ENCODE measurements around the gene FARSA. TPM values are rescaled to one million over a fixed set of nuclear protein-coding genes. Genes with fewer than 3 reads are reported as not detected.
"Not testable (repeated sequence)": the region's sequence is repeated elsewhere in the genome, so short reads cannot be mapped to it uniquely, and the experiment has no call there.

FARSA gene
- total and polyA plus RNA-seq, 2 of the 4 experiments (the other 2 are of a cell fraction): 49.3 to 80.9 TPM

- no peak within 1 kb of the TSS for H4K5ac ChIP-seq (ENCODE audit: low read depth, low read length)
- no TSS peak for BruUV-seq (replicated peaks)
- peak within 1 kb of the TSS; percentile 3; the same call in 1 of the 2 replicates for H3K27ac ChIP-seq (ENCODE audit: insufficient read depth, low read length)
These were observed 42.5 kb downstream of the FARSA start, which contains the start of gene GCDH for GRCh38 chr19:12890787-12891552. GCDH (plus strand) TSS chr19:12891160; CDS start chr19:12891305, 145 bp downstream.

GRCh38 chr19:12890299-12890786 is 43.2 kb downstream of the FARSA start:
- H4K91ac ChIP-seq (ENCODE audit: insufficient read depth, low read depth, low read length); H3K9me3 ChIP-seq (ENCODE audit: control insufficient read depth, insufficient read depth, low read length); H3K4ac ChIP-seq (ENCODE audit: low read depth, low read length); H3K9me1 ChIP-seq (ENCODE audit: insufficient read depth, low read length); H3K9ac ChIP-seq (ENCODE audit: low read depth, low read length); H3K18ac ChIP-seq (ENCODE audit: low read depth, low read length); H3K14ac ChIP-seq (replicated peaks; ENCODE audit: low read depth, low read length); in situ Hi-C loops (cut with MboI; ENCODE audit: low sequenced_read_pairs); H2AK5ac ChIP-seq (ENCODE audit: low read depth, low read length); DNase-seq; H2BK5ac ChIP-seq (ENCODE audit: low read depth, low read length, poor library complexity, severe bottlenecking); H3K56ac ChIP-seq (ENCODE audit: extremely low read depth, insufficient read depth, low read length); ATAC-seq (ENCODE audit: low read depth); H3K36me3 ChIP-seq (ENCODE audit: control insufficient read depth, insufficient read depth, low read length); H2BK120ac ChIP-seq (ENCODE audit: low read depth, low read length); H3K27ac ChIP-seq (ENCODE audit: insufficient read depth, low read length); H2BK20ac ChIP-seq (ENCODE audit: low read depth, low read length); H4K5ac ChIP-seq (ENCODE audit: low read depth, low read length); CTCF ChIA-PET; H2AK9ac ChIP-seq (replicated peaks; ENCODE audit: low read depth, low read length, poor library complexity); H4K20me1 ChIP-seq (ENCODE audit: insufficient read depth, low read length); POLR2A ChIA-PET (ENCODE audit: unreplicated experiment); H2BK15ac ChIP-seq (ENCODE audit: low read depth, low read length); dilution Hi-C loops (cut with HindIII; ENCODE audit: low sequenced_read_pairs, unreplicated experiment); H4K8ac ChIP-seq (ENCODE audit: low read depth in 2 of 2, low read length in 2 of 2); BruUV-seq (replicated peaks); H3K23ac ChIP-seq (ENCODE audit: low read depth, low read length); H3K4me1 ChIP-seq (ENCODE audit: control insufficient read depth, insufficient read depth, low read length): not testable (repeated sequence)
- intact Hi-C loops (cut with micrococcal nuclease): loop anchor here (2.0 kb wide), 1 partner anchor 74 kb away; no protein-coding TSS in a partner anchor
- 0% methylated on average over 3 of the region's 10 CpGs; no CpG with 5 or more reads in 1 of the 2 experiments for WGBS, 2 experiments (ENCODE audit: extremely low coverage in 2 of 2, insufficient read length in 1 of 2)
- peaks cover 25% of the 10 kb centered on the region for H3K27me3 ChIP-seq (ENCODE audit: control insufficient read depth, insufficient read depth, low read length)
- H3K4me3 ChIP-seq (ENCODE audit: insufficient read depth, low read depth, low read length): peak overlapping the region; percentile 16
- peak overlapping the region; percentile 98 for H2AFZ ChIP-seq (replicated peaks; ENCODE audit: low read length, poor library complexity)
- H3K4me2 ChIP-seq (ENCODE audit: low read depth, low read length): peak overlapping the region; percentile 83
- H3K79me1 ChIP-seq (ENCODE audit: low read depth in 1 of 2, low read length in 2 of 2): peaks cover 10 to 12% of the 10 kb centered on the region in 2 experiments; a peak in 3 of 4 replicates

More at GRCh38 chr19:12890787-12891552, 42.5 kb downstream of the FARSA start, which contains the start of gene GCDH:
- ATAC-seq (ENCODE audit: low read depth) (peak; percentile 99), DNase-seq (peak; percentile 98)
- 0% methylated on average over 26 of the region's 49 CpGs; no CpG with 5 or more reads in 1 of the 2 experiments for WGBS, 2 experiments (ENCODE audit: extremely low coverage in 2 of 2, insufficient read length in 1 of 2)
- ChIA-PET POLR2A (ENCODE audit: unreplicated experiment) (no interaction called here), CTCF (no interaction called here)
- H3K4me3 ChIP-seq (ENCODE audit: insufficient read depth, low read depth, low read length): peak within 1 kb of the TSS; percentile 78
- H3K4me2 ChIP-seq (ENCODE audit: low read depth, low read length): peak within 1 kb of the TSS; percentile 94
- peaks cover 10% of the 10 kb centered on the region for H3K36me3 ChIP-seq (ENCODE audit: control insufficient read depth, insufficient read depth, low read length)
- no peak within 1 kb of the TSS for H2BK20ac ChIP-seq (ENCODE audit: low read depth, low read length)
- peaks cover 10 to 12% of the 10 kb centered on the region in 2 experiments; a peak in 3 of 4 replicates for H3K79me1 ChIP-seq (ENCODE audit: low read depth in 1 of 2, low read length in 2 of 2)
- H2AK9ac ChIP-seq (replicated peaks; ENCODE audit: low read depth, low read length, poor library complexity): peak within 1 kb of the TSS; percentile 70
- TF ChIP-seq MXI1 (IDR thresholded peaks at IDR 0.05; ENCODE audit: borderline replicate concordance, low read depth, low read length) (peak; percentile 96), MAFK (IDR thresholded peaks at IDR 0.05; ENCODE audit: low read depth, low read length) (no peak), NFE2L2 (IDR thresholded peaks at IDR 0.05; ENCODE audit: low read depth, low read length) (no peak), USF2 (IDR thresholded peaks at IDR 0.05; ENCODE audit: low read depth, low read length) (peak; percentile 43; the same call in 1 of the 2 replicates), MAZ (IDR thresholded peaks at IDR 0.05; ENCODE audit: borderline replicate concordance, low read depth, low read length) (peak; percentile 100), BHLHE40 (IDR thresholded peaks at IDR 0.05; ENCODE audit: low read depth, low read length) (peak; percentile 31; the same call in 1 of the 2 replicates)
- no peak within 1 kb of the TSS for H3K23ac ChIP-seq (ENCODE audit: low read depth, low read length)
- H3K9me3 ChIP-seq (ENCODE audit: control insufficient read depth, insufficient read depth, low read length): no peaks in the 10 kb centered on the region
- H3K4me1 ChIP-seq (ENCODE audit: control insufficient read depth, insufficient read depth, low read length): peaks cover 6% of the 10 kb centered on the region
- H3K14ac ChIP-seq (replicated peaks; ENCODE audit: low read depth, low read length): no peak within 1 kb of the TSS
- peaks cover 21% of the 10 kb centered on the region for H3K27me3 ChIP-seq (ENCODE audit: control insufficient read depth, insufficient read depth, low read length)
- H2BK5ac ChIP-seq (ENCODE audit: low read depth, low read length, poor library complexity, severe bottlenecking): no peak within 1 kb of the TSS
- H2BK120ac ChIP-seq (ENCODE audit: low read depth, low read length): no peak within 1 kb of the TSS
- no peak within 1 kb of the TSS for H2AK5ac ChIP-seq (ENCODE audit: low read depth, low read length)
- in situ Hi-C loops (cut with MboI; ENCODE audit: low sequenced_read_pairs): no loop called here
- no peak within 1 kb of the TSS for H3K56ac ChIP-seq (ENCODE audit: extremely low read depth, insufficient read depth, low read length)
- H3K18ac ChIP-seq (ENCODE audit: low read depth, low read length): no peak within 1 kb of the TSS
- peak within 1 kb of the TSS; percentile 44 for H3K9ac ChIP-seq (ENCODE audit: low read depth, low read length)
- intact Hi-C loops (cut with micrococcal nuclease): loop anchor here (2.0 kb wide), 1 partner anchor 74 kb away; no protein-coding TSS in a partner anchor
- H4K8ac ChIP-seq (ENCODE audit: low read depth in 2 of 2, low read length in 2 of 2): peak within 1 kb of the TSS in 1 of 2 experiments; percentile 72; a peak in 1 of 4 replicates
- no peaks in the 10 kb centered on the region for H3K9me1 ChIP-seq (ENCODE audit: insufficient read depth, low read length)
- no peak within 1 kb of the TSS for H2BK15ac ChIP-seq (ENCODE audit: low read depth, low read length)
- no peak within 1 kb of the TSS for H3K4ac ChIP-seq (ENCODE audit: low read depth, low read length)
- dilution Hi-C loops (cut with HindIII; ENCODE audit: low sequenced_read_pairs, unreplicated experiment): no loop called here
- H4K91ac ChIP-seq (ENCODE audit: insufficient read depth, low read depth, low read length): no peak within 1 kb of the TSS
- no peaks in the 10 kb centered on the region for H4K20me1 ChIP-seq (ENCODE audit: insufficient read depth, low read length)
- H2AFZ ChIP-seq (replicated peaks; ENCODE audit: low read length, poor library complexity): peak within 1 kb of the TSS; percentile 98

Measured in IMR-90 (cell line).